Trophoblast cell (in vitro differentiated cells and primary cell): ENCODE results near the gene CADM1.

Source experiments
- DNase-seq, 2 donors: peaks; one replicate each; pipeline ENCODE4 v3.0.0-alpha.2; 2016
- H2AFZ ChIP-seq: 2 replicates; pipeline ENCODE4 v1.6.1; 2013; ENCODE audit warnings: low read length, moderate library complexity, mild to moderate bottlenecking; ENCODE audit not compliant: insufficient read depth, poor library complexity
- H2AK5ac ChIP-seq: 2 replicates; pipeline ENCODE4 v1.6.1; 2013; ENCODE audit warnings: mild to moderate bottlenecking, low read length
- H2BK120ac ChIP-seq: 2 replicates; pipeline ENCODE4 v1.6.1; 2013; ENCODE audit warnings: low read length, mild to moderate bottlenecking, moderate library complexity; ENCODE audit not compliant: insufficient read depth, poor library complexity
- H2BK12ac ChIP-seq: 2 replicates; pipeline ENCODE4 v1.6.1; 2013; ENCODE audit warnings: mild to moderate bottlenecking, low read length, moderate library complexity
- H2BK5ac ChIP-seq: 2 replicates; pipeline ENCODE4 v1.6.1; 2013; ENCODE audit warnings: low read length, low read depth, moderate library complexity, mild to moderate bottlenecking; ENCODE audit not compliant: poor library complexity
- H3K14ac ChIP-seq: 2 replicates; pipeline ENCODE4 v1.6.1; 2013; ENCODE audit warnings: mild to moderate bottlenecking, low read length
- H3K18ac ChIP-seq: 2 replicates; pipeline ENCODE4 v1.6.1; 2013; ENCODE audit warnings: mild to moderate bottlenecking, low read length
- H3K23ac ChIP-seq: 2 replicates; pipeline ENCODE4 v1.6.1; 2013; ENCODE audit warnings: low read length
- H3K27ac ChIP-seq: 2 replicates; pipeline ENCODE4 v1.5.1; 2013; ENCODE audit warnings: low read depth, mild to moderate bottlenecking, inconsistent platforms, low read length, moderate library complexity
- H3K27me3 ChIP-seq: 2 replicates; pipeline ENCODE4 v1.6.1; 2013; ENCODE audit warnings: inconsistent platforms, mild to moderate bottlenecking, low read length, moderate library complexity; ENCODE audit not compliant: insufficient read depth
- H3K36me3 ChIP-seq, 2 experiments: 1 replicate in 1 of 2; 2 replicates in 1 of 2; pipeline ENCODE4 v1.6.1; 2013; ENCODE audit warnings: low read length in 2 of 2, mild to moderate bottlenecking in 2 of 2, moderate library complexity in 1 of 2; ENCODE audit not compliant: insufficient read depth in 2 of 2, control insufficient read depth in 1 of 2
- H3K4ac ChIP-seq: 2 replicates; pipeline ENCODE4 v1.6.1; 2013; ENCODE audit warnings: low read depth, mild to moderate bottlenecking, low read length, moderate library complexity
- H3K4me1 ChIP-seq, 2 experiments: 1 replicate in 1 of 2; 2 replicates in 1 of 2; pipeline ENCODE4 v1.6.1; 2013; ENCODE audit warnings: low read length in 2 of 2, mild to moderate bottlenecking in 2 of 2, moderate library complexity in 1 of 2; ENCODE audit not compliant: insufficient read depth in 2 of 2, control insufficient read depth in 1 of 2
- H3K4me2 ChIP-seq: 2 replicates; pipeline ENCODE4 v1.6.1; 2013; ENCODE audit warnings: inconsistent platforms, mild to moderate bottlenecking, low read length, moderate library complexity
- H3K4me3 ChIP-seq: 2 replicates; pipeline ENCODE4 v1.5.1; 2013; ENCODE audit warnings: mild to moderate bottlenecking, low read depth, low read length, inconsistent platforms
- H3K79me1 ChIP-seq: one replicate; pipeline ENCODE4 v1.6.1; 2013; ENCODE audit warnings: low read length
- H3K79me2 ChIP-seq: 2 replicates; pipeline ENCODE4 v1.6.1; 2013; ENCODE audit warnings: low read length, mild to moderate bottlenecking; ENCODE audit not compliant: control insufficient read depth, insufficient read depth, poor library complexity
- H3K9ac ChIP-seq: 2 replicates; pipeline ENCODE4 v1.6.1; 2013; ENCODE audit warnings: mild to moderate bottlenecking, low read length
- H3K9me3 ChIP-seq: 2 replicates; pipeline ENCODE4 v1.6.1; 2013; ENCODE audit warnings: low read depth, mild to moderate bottlenecking, control low read depth, inconsistent platforms, low read length; ENCODE audit not compliant: insufficient read depth
- H4K12ac ChIP-seq: 2 replicates; pipeline ENCODE4 v1.6.1; 2013; ENCODE audit warnings: low read depth, mild to moderate bottlenecking, low read length, moderate library complexity
- H4K8ac ChIP-seq: 2 replicates; pipeline ENCODE4 v1.6.1; 2013; ENCODE audit warnings: low read depth, mild to moderate bottlenecking, low read length, moderate library complexity
- H4K91ac ChIP-seq: one replicate; pipeline ENCODE4 v1.6.1; 2013; ENCODE audit warnings: low read depth, mild to moderate bottlenecking, low read length, moderate library complexity
- WGBS: extraction: QIAGEN DNeasy Blood & Tissue Kit; methylation state at CpG from one replicate; pipeline ENCODE4 v1.1.7; 2013; ENCODE audit warnings: missing lambda C conversion rate; ENCODE audit not compliant: insufficient read length, insufficient coverage; ENCODE audit errors: extremely low coverage; 5-methylcytosine and 5-hydroxymethylcytosine counted together

CADM1 gene

DNA sequence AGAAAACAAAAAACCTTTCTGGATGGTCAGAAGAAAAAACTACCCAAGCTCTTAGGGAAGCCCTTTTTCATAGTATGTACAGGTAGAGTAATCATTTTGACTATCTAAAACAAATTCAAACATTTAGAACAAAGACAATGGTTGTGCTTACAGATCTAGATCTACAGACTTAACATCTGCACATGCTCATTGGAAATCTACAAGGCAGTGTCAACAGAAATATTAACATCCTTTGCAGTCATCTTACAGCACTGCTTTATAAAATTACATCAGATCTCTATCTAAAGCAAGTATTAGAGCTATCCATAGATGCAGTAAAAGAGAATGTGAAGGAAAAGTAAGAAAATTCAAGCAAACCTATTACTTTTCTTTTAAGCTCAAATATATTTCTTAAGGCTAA is 110.3 kb downstream of the CADM1 start:
- no peaks in the 10 kb centered on the region for H3K36me3 ChIP-seq
- no peak overlapping the region for H4K91ac ChIP-seq
- no peak overlapping the region for H2BK120ac ChIP-seq
- H3K18ac ChIP-seq = no peak overlapping the region
- no peaks in the 10 kb centered on the region for H3K4me1 ChIP-seq
- no peak overlapping the region for H2AFZ ChIP-seq
- DNase-seq = no peak
- H4K8ac ChIP-seq = no peak overlapping the region
- no peak overlapping the region for H2BK12ac ChIP-seq
- no peaks in the 10 kb centered on the region for H3K9me3 ChIP-seq
- no peak overlapping the region for H2AK5ac ChIP-seq
- no peaks in the 10 kb centered on the region for H3K79me1 ChIP-seq
- no peak overlapping the region for H3K4ac ChIP-seq
- H3K14ac ChIP-seq = no peak overlapping the region
- H3K4me3 ChIP-seq = no peak overlapping the region
- H3K27ac ChIP-seq = no peak overlapping the region
- no peaks in the 10 kb centered on the region for H3K27me3 ChIP-seq
- no peak overlapping the region for H3K4me2 ChIP-seq
- H3K79me2 ChIP-seq = no peaks in the 10 kb centered on the region
- no peak overlapping the region for H3K9ac ChIP-seq
- H2BK5ac ChIP-seq = no peak overlapping the region
- no peak overlapping the region for H4K12ac ChIP-seq
- no peak overlapping the region for H3K23ac ChIP-seq

DNA sequence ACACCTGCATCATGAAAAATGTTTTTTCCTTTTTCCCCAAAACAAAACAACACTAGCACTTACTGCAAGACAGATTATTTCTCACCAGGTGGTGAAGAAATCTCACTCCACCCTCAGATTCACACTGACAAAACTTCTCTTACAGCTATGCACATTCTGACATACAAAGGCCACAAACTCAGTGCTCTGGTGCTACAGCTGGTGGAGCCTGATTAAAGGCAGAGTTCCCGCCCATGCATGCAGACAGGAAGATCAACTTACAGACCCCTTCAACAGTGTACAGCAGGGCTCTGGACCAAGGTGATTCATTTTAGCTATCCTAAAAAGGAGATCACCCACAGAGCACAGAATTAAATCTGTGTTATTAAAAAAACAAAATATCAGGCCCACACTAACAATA is 112.6 kb downstream of the CADM1 start:
- no peak overlapping the region for H2BK5ac ChIP-seq
- no peak overlapping the region for H3K4me2 ChIP-seq
- no peak overlapping the region for H3K4ac ChIP-seq
- no peak overlapping the region for H3K14ac ChIP-seq
- no peak overlapping the region for H3K18ac ChIP-seq
- no peak overlapping the region for H3K27ac ChIP-seq
- H4K91ac ChIP-seq = no peak overlapping the region
- no peak overlapping the region for H4K12ac ChIP-seq
- WGBS = no CpG with 5 or more reads among the region's 1 CpG
- no peak overlapping the region for H3K9ac ChIP-seq
- DNase-seq = no peak
- no peaks in the 10 kb centered on the region for H3K79me2 ChIP-seq
- H2AFZ ChIP-seq = no peak overlapping the region
- H2BK120ac ChIP-seq = no peak overlapping the region
- no peak overlapping the region for H3K4me3 ChIP-seq
- H3K79me1 ChIP-seq = no peaks in the 10 kb centered on the region
- no peak overlapping the region for H2AK5ac ChIP-seq
- H3K4me1 ChIP-seq = no peaks in the 10 kb centered on the region
- H2BK12ac ChIP-seq = no peak overlapping the region
- no peaks in the 10 kb centered on the region for H3K27me3 ChIP-seq
- H3K9me3 ChIP-seq = no peaks in the 10 kb centered on the region
- H3K36me3 ChIP-seq = no peaks in the 10 kb centered on the region
- no peak overlapping the region for H4K8ac ChIP-seq
- no peak overlapping the region for H3K23ac ChIP-seq

DNA sequence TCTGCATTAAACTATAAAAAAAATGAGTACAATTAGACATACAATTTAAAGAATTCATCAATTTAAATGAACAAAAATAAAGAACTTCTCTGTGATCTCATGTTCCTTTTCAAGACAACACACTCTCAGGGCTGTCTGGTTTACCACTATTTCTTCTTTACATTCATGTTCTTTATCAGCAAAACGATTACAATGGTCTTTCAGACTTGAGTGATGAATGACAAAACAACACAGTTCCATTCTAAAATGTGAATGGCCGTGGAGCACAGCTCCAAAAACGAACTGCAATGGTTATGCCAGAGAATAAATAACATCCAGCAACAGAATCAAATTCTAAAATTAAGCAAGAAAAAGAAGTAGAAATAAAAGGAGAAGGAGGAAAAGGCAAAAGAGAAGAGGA is 113.1 kb downstream of the CADM1 start:
- DNase-seq = no peak
- Histone ChIP-seq H3K79me2 (no peaks in the 10 kb centered on the region), H3K4ac (no peak overlapping the region), H3K9ac (no peak overlapping the region), H3K14ac (no peak overlapping the region), H2BK12ac (no peak overlapping the region), H3K18ac (no peak overlapping the region), H3K79me1 (no peaks in the 10 kb centered on the region), H3K27ac (no peak overlapping the region), H3K4me1 (no peaks in the 10 kb centered on the region), H3K23ac (no peak overlapping the region), H2AK5ac (no peak overlapping the region), H3K36me3 (no peaks in the 10 kb centered on the region), H3K27me3 (no peaks in the 10 kb centered on the region), H2BK5ac (no peak overlapping the region), H2AFZ (no peak overlapping the region), H4K91ac (no peak overlapping the region), H3K4me3 (no peak overlapping the region), H3K9me3 (no peaks in the 10 kb centered on the region), H4K12ac (no peak overlapping the region), H3K4me2 (no peak overlapping the region), H4K8ac (no peak overlapping the region), H2BK120ac (no peak overlapping the region)
- WGBS = no CpG with 5 or more reads among the region's 3 CpGs

DNA sequence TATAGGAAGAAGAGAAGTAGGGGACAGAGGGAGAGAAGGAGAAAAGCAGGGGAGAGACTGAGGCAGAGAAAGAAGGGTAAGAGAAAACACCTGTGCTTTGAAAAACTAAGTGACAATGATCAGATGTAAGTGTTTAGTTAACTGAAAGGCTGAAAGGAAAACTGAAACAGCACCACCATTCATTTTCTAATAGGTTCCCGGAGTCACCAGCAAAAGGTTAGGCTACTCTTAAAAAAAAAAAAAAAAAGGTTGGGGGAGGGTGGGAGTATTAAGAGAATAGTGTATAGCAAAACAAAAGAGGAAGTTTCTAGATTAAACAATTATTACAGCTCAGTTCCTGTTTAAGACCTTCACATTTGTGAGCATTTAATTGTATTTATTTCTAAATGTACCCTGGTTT is 113.8 kb downstream of the CADM1 start:
- Histone ChIP-seq H3K4me2 (no peak overlapping the region), H4K8ac (no peak overlapping the region)

More for the DNA sequence above, 113.8 kb downstream of the CADM1 start:
- Histone ChIP-seq H3K9me3 (no peaks in the 10 kb centered on the region), H3K79me2 (no peaks in the 10 kb centered on the region), H4K91ac (no peak overlapping the region), H3K79me1 (no peaks in the 10 kb centered on the region), H3K9ac (no peak overlapping the region), H4K12ac (no peak overlapping the region), H3K4me1 (no peaks in the 10 kb centered on the region), H2AK5ac (no peak overlapping the region), H2BK120ac (no peak overlapping the region), H3K27me3 (no peaks in the 10 kb centered on the region), H2BK5ac (no peak overlapping the region), H3K4me3 (no peak overlapping the region), H3K23ac (no peak overlapping the region), H3K18ac (no peak overlapping the region), H3K14ac (no peak overlapping the region), H3K27ac (no peak overlapping the region), H3K4ac (no peak overlapping the region), H2AFZ (no peak overlapping the region), H2BK12ac (no peak overlapping the region), H3K36me3 (no peaks in the 10 kb centered on the region)
- no CpG with 5 or more reads among the region's 1 CpG for WGBS
- no peak for DNase-seq
